ENCODE data around the gene PRDM10.

Gene PRDM10

DNA sequence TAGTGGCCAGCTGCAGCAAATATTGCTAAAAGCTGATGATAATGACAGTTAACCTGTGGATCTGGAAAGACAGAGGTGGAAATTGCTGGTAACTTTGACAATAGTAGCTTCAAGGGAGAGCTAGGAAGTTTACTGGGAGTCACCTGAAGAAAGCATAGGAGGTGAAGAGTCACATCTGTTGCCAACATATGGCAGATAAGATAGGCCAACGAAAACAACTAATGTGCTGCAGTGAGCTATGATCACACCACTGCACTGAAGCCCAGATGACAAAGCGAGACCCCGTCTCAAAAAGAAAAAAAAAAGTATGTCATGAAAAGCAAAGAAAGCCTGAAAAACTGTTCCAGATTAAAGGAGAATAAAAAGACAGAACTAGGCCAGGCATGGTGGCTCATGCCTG lies 4.3 kb upstream of the PRDM10 start:
- H3K27ac ChIP-seq (ENCODE audit: low read depth, low read length) = no peak overlapping the region
- no peak overlapping the region for H3K4me3 ChIP-seq (ENCODE audit: low read depth in 1 of 2, low read length in 2 of 2)
- H3K9me3 ChIP-seq (ENCODE audit: low read length) = no peaks in the 10 kb centered on the region
- H3K27me3 ChIP-seq (ENCODE audit: control insufficient read depth in 1 of 2, insufficient read depth in 2 of 2, low read length in 2 of 2) = no peaks in the 10 kb centered on the region
- H3K9ac ChIP-seq (ENCODE audit: low read length) = no peak overlapping the region
- H3K36me3 ChIP-seq (ENCODE audit: insufficient read depth, low read length) = no peaks in the 10 kb centered on the region
- peaks cover 6% of the 10 kb centered on the region for H3K4me1 ChIP-seq (ENCODE audit: insufficient read depth, low read length)

GRCh38 chr11:130003717-130004001 lies 1.0 kb upstream of the PRDM10 start:
- Histone ChIP-seq H3K9me3 (ENCODE audit: low read length) (no peaks in the 10 kb centered on the region), H3K9ac (ENCODE audit: low read length) (peak overlapping the region; percentile 82), H3K36me3 (ENCODE audit: insufficient read depth, low read length) (no peaks in the 10 kb centered on the region), H3K4me3 (ENCODE audit: low read depth in 1 of 2, low read length in 2 of 2) (peak overlapping the region; percentile 28 to 72), H3K27me3 (ENCODE audit: control insufficient read depth in 1 of 2, insufficient read depth in 2 of 2, low read length in 2 of 2) (no peaks in the 10 kb centered on the region), H3K4me1 (ENCODE audit: insufficient read depth, low read length) (peaks cover 17% of the 10 kb centered on the region), H3K27ac (ENCODE audit: low read depth, low read length) (peak overlapping the region; percentile 91)

- Histone ChIP-seq H3K4me3 (ENCODE audit: low read depth in 1 of 2, low read length in 2 of 2) (peak overlapping the region; percentile 44 to 72), H3K27ac (ENCODE audit: low read depth, low read length) (peak overlapping the region; percentile 91), H3K27me3 (ENCODE audit: control insufficient read depth in 1 of 2, insufficient read depth in 2 of 2, low read length in 2 of 2) (no peaks in the 10 kb centered on the region), H3K4me1 (ENCODE audit: insufficient read depth, low read length) (peaks cover 17% of the 10 kb centered on the region), H3K9me3 (ENCODE audit: low read length) (no peaks in the 10 kb centered on the region), H3K9ac (ENCODE audit: low read length) (peak overlapping the region; percentile 82), H3K36me3 (ENCODE audit: insufficient read depth, low read length) (no peaks in the 10 kb centered on the region)
These were observed 446 bp upstream of the PRDM10 start for GRCh38 chr11:130002846-130003716.

DNA sequence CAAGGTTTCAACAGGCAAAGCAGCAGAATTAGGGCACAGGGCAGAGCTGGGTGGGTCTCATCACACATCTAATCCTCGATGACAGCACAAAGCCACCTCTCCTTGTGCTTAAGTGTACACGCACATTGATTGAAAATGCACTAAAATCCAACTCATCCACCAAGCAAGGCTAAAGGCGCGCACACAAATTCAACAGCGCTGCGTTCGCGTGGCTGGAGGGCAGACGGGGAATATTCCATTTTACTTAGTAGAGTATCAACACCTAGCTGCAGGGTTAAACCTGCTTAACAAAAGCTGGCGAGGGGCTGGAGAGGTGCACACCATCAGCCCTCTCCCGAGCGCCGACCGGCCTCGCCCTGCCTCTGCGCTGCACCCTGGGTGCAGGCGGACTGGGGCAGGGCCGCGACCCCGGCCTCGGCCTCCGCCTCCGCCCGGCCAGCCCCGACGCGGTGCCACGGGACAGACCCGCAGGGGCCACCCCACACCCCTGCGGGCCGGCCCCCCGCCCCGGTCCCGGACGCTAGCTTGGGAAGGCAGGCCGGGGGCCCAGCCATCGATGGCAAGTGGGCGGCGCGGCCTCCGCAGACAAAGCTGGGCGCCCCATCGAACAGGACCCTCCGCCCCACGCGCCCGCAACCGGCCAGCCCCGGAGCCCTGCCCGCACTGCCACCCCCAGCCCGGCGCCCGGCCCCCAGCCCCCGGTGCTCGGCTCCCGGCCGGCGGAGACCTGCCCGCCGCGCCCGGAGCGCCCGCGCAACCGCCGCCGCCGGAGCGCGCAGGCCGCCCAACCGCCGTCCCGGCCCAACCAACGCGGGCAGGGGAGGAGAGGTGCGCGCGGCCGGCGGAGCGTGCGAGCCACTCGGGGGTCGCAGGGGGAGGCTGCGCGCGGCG lies 929 bp downstream of the PRDM10 start:
- Histone ChIP-seq H3K36me3 (ENCODE audit: insufficient read depth, low read length) (no peaks in the 10 kb centered on the region), H3K9me3 (ENCODE audit: low read length) (no peaks in the 10 kb centered on the region), H3K4me3 (ENCODE audit: low read depth in 1 of 2, low read length in 2 of 2) (peak overlapping the region; percentile 63 to 83), H3K4me1 (ENCODE audit: insufficient read depth, low read length) (peaks cover 23% of the 10 kb centered on the region), H3K9ac (ENCODE audit: low read length) (peak overlapping the region; percentile 47), H3K27me3 (ENCODE audit: control insufficient read depth in 1 of 2, insufficient read depth in 2 of 2, low read length in 2 of 2) (no peaks in the 10 kb centered on the region), H3K27ac (ENCODE audit: low read depth, low read length) (peak overlapping the region; percentile 91)

DNA sequence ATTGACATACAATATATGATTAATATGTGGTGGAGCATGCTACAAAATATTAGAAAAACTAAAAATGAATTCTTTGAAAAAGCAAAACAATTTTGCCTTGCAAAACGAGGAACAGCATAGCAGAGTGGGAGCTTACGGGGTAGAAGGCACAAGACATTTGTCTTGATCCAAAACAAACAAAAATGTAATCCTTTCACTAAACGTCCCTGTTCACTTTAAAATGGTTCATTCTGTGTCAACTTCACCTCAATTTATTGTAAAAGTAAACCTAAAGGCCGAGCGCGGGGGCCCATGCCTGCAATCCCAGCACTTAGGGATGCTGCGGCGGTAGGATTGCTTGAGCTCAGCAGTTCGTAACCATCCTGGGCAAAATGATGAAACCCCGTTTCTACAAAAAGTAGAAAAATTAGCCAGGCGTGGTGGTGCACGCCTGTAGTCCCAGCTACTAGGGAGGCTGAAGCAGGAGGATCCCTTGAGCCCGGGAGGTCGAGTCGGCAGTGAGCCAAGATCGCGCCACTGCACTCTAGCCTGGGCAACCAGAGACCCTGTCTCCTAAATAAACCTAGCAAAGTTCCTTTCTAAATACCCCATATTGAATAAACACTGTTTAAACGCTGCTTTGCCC lies 2.0 kb downstream of the PRDM10 start:
- Histone ChIP-seq H3K27me3 (ENCODE audit: control insufficient read depth in 1 of 2, insufficient read depth in 2 of 2, low read length in 2 of 2) (no peaks in the 10 kb centered on the region), H3K9ac (ENCODE audit: low read length) (no peak overlapping the region), H3K4me1 (ENCODE audit: insufficient read depth, low read length) (peaks cover 33% of the 10 kb centered on the region), H3K27ac (ENCODE audit: low read depth, low read length) (peak overlapping the region; percentile 74), H3K4me3 (ENCODE audit: low read depth in 1 of 2, low read length in 2 of 2) (peak overlapping the region in 1 of 2 donors; percentile 83), H3K9me3 (ENCODE audit: low read length) (no peaks in the 10 kb centered on the region), H3K36me3 (ENCODE audit: insufficient read depth, low read length) (no peaks in the 10 kb centered on the region)

- H3K4me3 ChIP-seq (ENCODE audit: low read depth in 1 of 2, low read length in 2 of 2) = no peak overlapping the region
- no peak overlapping the region for H3K9ac ChIP-seq (ENCODE audit: low read length)
These were observed 3.2 kb downstream of the PRDM10 start for GRCh38 chr11:129999407-129999806.

DNA sequence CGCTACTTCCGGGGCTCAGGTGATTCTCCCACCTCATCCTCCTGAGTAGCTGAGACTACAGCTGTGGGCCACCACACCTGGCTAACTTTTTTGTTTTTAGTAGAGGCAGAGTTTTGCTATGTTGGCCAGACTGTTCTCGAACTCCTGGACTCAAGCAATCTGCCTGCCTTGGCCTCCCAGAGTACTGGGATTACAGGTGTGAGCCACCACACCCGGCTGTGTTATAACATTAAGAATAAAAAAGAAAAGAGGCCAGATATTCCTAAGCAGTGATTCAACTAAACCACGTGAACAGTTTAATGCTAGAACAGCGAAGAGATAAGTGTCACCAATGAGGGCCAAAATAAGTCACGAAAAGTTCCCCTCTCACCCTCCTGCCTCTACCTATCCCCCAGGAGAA lies 3.7 kb downstream of the PRDM10 start:
- no peak overlapping the region for H3K4me3 ChIP-seq (ENCODE audit: low read depth in 1 of 2, low read length in 2 of 2)
- peaks cover 36% of the 10 kb centered on the region for H3K4me1 ChIP-seq (ENCODE audit: insufficient read depth, low read length)
- H3K27me3 ChIP-seq (ENCODE audit: control insufficient read depth in 1 of 2, insufficient read depth in 2 of 2, low read length in 2 of 2) = no peaks in the 10 kb centered on the region
- H3K27ac ChIP-seq (ENCODE audit: low read depth, low read length) = no peak overlapping the region
- H3K36me3 ChIP-seq (ENCODE audit: insufficient read depth, low read length) = no peaks in the 10 kb centered on the region
- no peaks in the 10 kb centered on the region for H3K9me3 ChIP-seq (ENCODE audit: low read length)
- H3K9ac ChIP-seq (ENCODE audit: low read length) = no peak overlapping the region

More at GRCh38 chr11:129999407-129999806, 3.2 kb downstream of the PRDM10 start:
- Histone ChIP-seq H3K9me3 (ENCODE audit: low read length) (no peaks in the 10 kb centered on the region), H3K27ac (ENCODE audit: low read depth, low read length) (no peak overlapping the region), H3K4me1 (ENCODE audit: insufficient read depth, low read length) (peaks cover 39% of the 10 kb centered on the region), H3K27me3 (ENCODE audit: control insufficient read depth in 1 of 2, insufficient read depth in 2 of 2, low read length in 2 of 2) (no peaks in the 10 kb centered on the region), H3K36me3 (ENCODE audit: insufficient read depth, low read length) (no peaks in the 10 kb centered on the region)

DNA sequence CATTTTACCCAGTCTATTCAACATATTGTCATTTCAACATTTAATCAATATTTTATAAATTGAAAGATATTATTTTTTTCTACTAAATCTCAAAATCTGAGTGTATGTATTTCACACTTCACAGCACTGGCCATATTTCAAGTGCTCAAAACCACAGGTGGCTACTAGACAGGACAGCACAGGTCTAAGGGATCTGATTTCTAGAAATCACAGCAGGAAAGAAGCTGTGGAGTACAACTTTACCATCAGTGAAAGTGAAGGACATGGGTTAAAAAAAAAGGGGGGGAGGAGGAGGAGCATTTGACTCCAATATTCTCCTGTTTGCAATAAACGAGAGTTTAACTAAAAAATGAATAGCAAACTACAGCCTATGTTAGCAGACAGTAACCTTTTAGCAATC lies 4.5 kb downstream of the PRDM10 start:
- no peak overlapping the region for H3K4me3 ChIP-seq (ENCODE audit: low read depth in 1 of 2, low read length in 2 of 2)
- H3K9me3 ChIP-seq (ENCODE audit: low read length) = no peaks in the 10 kb centered on the region
- H3K27me3 ChIP-seq (ENCODE audit: control insufficient read depth in 1 of 2, insufficient read depth in 2 of 2, low read length in 2 of 2) = no peaks in the 10 kb centered on the region
- no peak overlapping the region for H3K27ac ChIP-seq (ENCODE audit: low read depth, low read length)
- no peaks in the 10 kb centered on the region for H3K36me3 ChIP-seq (ENCODE audit: insufficient read depth, low read length)
- peaks cover 33% of the 10 kb centered on the region for H3K4me1 ChIP-seq (ENCODE audit: insufficient read depth, low read length)
- H3K9ac ChIP-seq (ENCODE audit: low read length) = no peak overlapping the region

- Histone ChIP-seq H3K4me1 (ENCODE audit: insufficient read depth, low read length) (peaks cover 33% of the 10 kb centered on the region), H3K9ac (ENCODE audit: low read length) (no peak overlapping the region), H3K9me3 (ENCODE audit: low read length) (no peaks in the 10 kb centered on the region), H3K36me3 (ENCODE audit: insufficient read depth, low read length) (no peaks in the 10 kb centered on the region), H3K4me3 (ENCODE audit: low read depth in 1 of 2, low read length in 2 of 2) (no peak overlapping the region), H3K27ac (ENCODE audit: low read depth, low read length) (no peak overlapping the region), H3K27me3 (ENCODE audit: control insufficient read depth in 1 of 2, insufficient read depth in 2 of 2, low read length in 2 of 2) (no peaks in the 10 kb centered on the region)
These were observed 5.1 kb downstream of the PRDM10 start for GRCh38 chr11:129997513-129997912.

DNA sequence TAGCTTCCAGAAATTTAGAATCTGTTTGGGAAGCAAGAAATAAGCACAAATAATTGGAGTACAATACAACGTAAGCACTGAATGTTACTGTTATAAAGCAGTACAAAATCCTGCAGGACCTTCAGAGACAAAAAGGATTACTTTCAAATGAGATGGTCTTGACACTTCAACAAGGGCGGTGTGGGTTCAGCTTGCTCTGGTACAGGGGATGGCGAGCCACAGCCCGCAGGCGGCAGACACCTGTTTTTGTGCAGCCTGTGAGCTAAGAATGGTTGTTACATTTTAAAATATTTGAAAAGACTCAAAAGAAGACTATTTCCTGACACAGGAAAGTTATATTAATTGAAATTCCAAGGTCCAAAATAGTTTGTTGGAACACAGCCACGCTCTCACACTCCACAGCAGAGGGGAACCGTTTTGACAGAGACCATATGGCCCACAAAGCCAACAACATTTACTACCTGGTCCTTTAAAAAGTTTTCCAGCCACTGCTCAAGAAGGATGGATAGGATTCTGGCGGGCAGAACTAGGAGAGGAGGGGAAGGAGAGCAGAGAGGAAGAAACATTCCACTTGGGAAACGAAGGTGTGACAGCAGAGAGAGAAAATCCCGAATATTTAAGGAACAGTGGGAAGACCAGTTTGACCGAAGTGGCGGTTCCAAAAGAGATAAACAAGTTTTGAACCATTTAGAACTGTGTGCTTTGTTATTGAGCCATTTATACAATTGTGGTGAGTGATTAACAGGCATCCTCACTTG lies 6.3 kb downstream of the PRDM10 start:
- Histone ChIP-seq H3K4me3 (ENCODE audit: low read depth in 1 of 2, low read length in 2 of 2) (no peak overlapping the region), H3K27ac (ENCODE audit: low read depth, low read length) (no peak overlapping the region), H3K9ac (ENCODE audit: low read length) (no peak overlapping the region), H3K36me3 (ENCODE audit: insufficient read depth, low read length) (no peaks in the 10 kb centered on the region), H3K27me3 (ENCODE audit: control insufficient read depth in 1 of 2, insufficient read depth in 2 of 2, low read length in 2 of 2) (no peaks in the 10 kb centered on the region), H3K4me1 (ENCODE audit: insufficient read depth, low read length) (peaks cover 31% of the 10 kb centered on the region), H3K9me3 (ENCODE audit: low read length) (no peaks in the 10 kb centered on the region)

DNA sequence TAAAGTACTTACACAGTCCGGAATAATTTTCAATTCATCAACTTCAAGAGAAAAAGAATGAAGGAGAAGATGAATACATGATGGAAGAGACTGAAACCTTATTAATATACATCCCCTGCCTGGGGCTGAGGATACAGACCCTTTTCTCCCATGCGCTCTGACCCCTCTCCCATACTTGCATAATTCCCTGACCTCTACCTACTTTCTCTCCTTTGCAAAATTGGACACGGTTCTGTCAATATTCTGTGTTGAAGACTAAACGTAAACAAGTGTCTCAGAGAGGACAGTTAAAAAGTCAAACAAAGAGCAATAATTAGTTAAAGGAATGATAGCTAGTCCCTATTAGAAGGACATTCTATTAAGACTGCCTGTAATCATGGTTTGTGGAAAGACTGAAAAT lies 7.5 kb downstream of the PRDM10 start:
- Histone ChIP-seq H3K27me3 (ENCODE audit: control insufficient read depth in 1 of 2, insufficient read depth in 2 of 2, low read length in 2 of 2) (no peaks in the 10 kb centered on the region), H3K4me1 (ENCODE audit: insufficient read depth, low read length) (peaks cover 22% of the 10 kb centered on the region), H3K4me3 (ENCODE audit: low read depth in 1 of 2, low read length in 2 of 2) (no peak overlapping the region), H3K9ac (ENCODE audit: low read length) (no peak overlapping the region), H3K27ac (ENCODE audit: low read depth, low read length) (no peak overlapping the region), H3K36me3 (ENCODE audit: insufficient read depth, low read length) (no peaks in the 10 kb centered on the region), H3K9me3 (ENCODE audit: low read length) (no peaks in the 10 kb centered on the region)

All from muscle layer of colon (tissue), 2 donors.